Fibroblast of lung (primary cell): ENCODE data around the gene PPP1R26. TPM values are rescaled to one million over a fixed set of nuclear protein-coding genes. Genes with fewer than 3 reads are reported as not detected.

ENCODE experiments used
- DNase-seq, 2 donors: peaks; one replicate each; pipeline versions ENCODE4 v3.0.0 to v3.0.0-alpha.2; 2010; ENCODE audit warnings: low read depth in 2 of 2
- H2AFZ ChIP-seq: 2 replicates; pipeline ENCODE4 v1.5.1; 2012; ENCODE audit warnings: low read length, control low read depth, inconsistent platforms
- H3K27ac ChIP-seq: 2 replicates; pipeline ENCODE4 v1.5.1; 2011; ENCODE audit warnings: low read length, control low read depth; ENCODE audit not compliant: insufficient read depth
- H3K27me3 ChIP-seq: 2 replicates; pipeline ENCODE4 v1.5.1; 2011; ENCODE audit warnings: mild to moderate bottlenecking, low read length; ENCODE audit not compliant: control insufficient read depth, insufficient read depth
- H3K36me3 ChIP-seq: 2 replicates; pipeline ENCODE4 v1.5.1; 2011; ENCODE audit warnings: low read length; ENCODE audit not compliant: control insufficient read depth, insufficient read depth
- H3K4me1 ChIP-seq: 2 replicates; pipeline ENCODE4 v1.5.1; 2011; ENCODE audit warnings: low read length; ENCODE audit not compliant: control insufficient read depth, insufficient read depth; ENCODE audit errors: extremely low read depth
- H3K4me2 ChIP-seq: 2 replicates; pipeline ENCODE4 v1.5.1; 2011; ENCODE audit warnings: low read length, control low read depth; ENCODE audit not compliant: insufficient read depth; ENCODE audit errors: extremely low read depth
- H3K4me3 ChIP-seq, 4 experiments: fragments of 200-600 bp in 1 of 4; sonication (generic) in 1 of 4; replicated peaks in 1 of 4; 2 replicates each; pipeline ENCODE4 v1.5.1; 2011 to 2016; ENCODE audit warnings: low read length in 4 of 4, low read depth in 3 of 4, mild to moderate bottlenecking in 3 of 4, control low read depth in 2 of 4, inconsistent platforms in 1 of 4, mixed read lengths in 1 of 4; ENCODE audit not compliant: insufficient read depth in 1 of 4; ENCODE audit errors: control extremely low read depth in 1 of 4
- H3K79me2 ChIP-seq: 2 replicates; pipeline ENCODE4 v1.5.1; 2012; ENCODE audit warnings: mild to moderate bottlenecking, low read length, inconsistent platforms; ENCODE audit not compliant: control insufficient read depth, insufficient read depth
- H3K9ac ChIP-seq: 2 replicates; pipeline ENCODE4 v1.5.1; 2011; ENCODE audit warnings: mild to moderate bottlenecking, low read length, control low read depth; ENCODE audit not compliant: insufficient read depth
- H3K9me3 ChIP-seq: 2 replicates; pipeline ENCODE4 v1.5.1; 2012; ENCODE audit warnings: low read depth, low read length; ENCODE audit not compliant: control insufficient read depth, insufficient read depth
- H4K20me1 ChIP-seq: 2 replicates; pipeline ENCODE4 v1.5.1; 2011; ENCODE audit warnings: low read length; ENCODE audit not compliant: control insufficient read depth, insufficient read depth; ENCODE audit errors: extremely low read depth
- EZH2 ChIP-seq: IDR thresholded peaks from 2 replicates; pipeline ENCODE4 v1.5.1; 2012; ENCODE audit warnings: low read length, control low read depth, mild to moderate bottlenecking; ENCODE audit errors: missing control alignments
- polyA plus RNA-seq, 2 donors: library from polyadenylated mRNA; depleted of rRNA in 1 of 2; stranded (reverse) in 1 of 2; unstranded in 1 of 2; fragments of >200 nt; gene quantifications; 2 replicates each; pipeline ENCODE4 v1.2.1, GENCODE V29; 2011 to 2012; ENCODE audit warnings: missing spikeins in 1 of 2
- total RNA-seq: library from RNA; depleted of rRNA; stranded (reverse); fragments of >200 nt; gene quantifications from 2 replicates; pipeline ENCODE4 v1.2.1, GENCODE V29; 2014
- TF ChIP-seq, protein P1 (sequence below), 2 donors: IDR thresholded peaks in 1 of 2; conservative IDR thresholded peaks in 1 of 2; 1 replicate in 1 of 2; 2 replicates in 1 of 2; pipeline ENCODE4 v1.5.1; 2011 to 2012; ENCODE audit warnings: low read length in 2 of 2, control low read depth in 1 of 2, inconsistent platforms in 1 of 2, low read depth in 1 of 2, mild to moderate bottlenecking in 1 of 2

Gene PPP1R26
- total and polyA plus RNA-seq, 2 donors (not counting 1 experiment from before 2014, with no cell fraction given): 2.9 to 8.9 TPM

DNA sequence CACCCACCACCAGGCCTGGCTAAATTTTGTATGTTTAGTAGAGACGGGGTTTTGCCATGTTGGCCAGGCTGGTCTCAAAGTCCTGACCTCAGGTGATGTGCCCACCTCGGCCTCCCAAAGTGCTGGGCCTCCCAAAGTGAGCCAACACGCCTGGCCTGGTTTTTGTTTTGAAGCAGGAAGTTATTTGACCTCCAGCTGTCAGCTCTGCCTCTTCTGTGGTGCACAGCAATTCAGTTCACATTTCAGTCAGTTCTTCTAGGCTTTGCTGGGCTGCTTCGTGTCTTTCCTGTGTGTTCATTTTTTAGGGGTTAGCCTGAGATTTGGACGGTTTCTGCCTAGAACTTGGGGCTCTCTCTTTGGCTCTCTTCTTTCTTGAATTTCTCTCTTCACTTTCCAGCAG, 50.6 kb downstream of the PPP1R26 start:
- H3K9me3 ChIP-seq: no peaks in the 10 kb centered on the region
- no peak overlapping the region for H3K27ac ChIP-seq
- H3K27me3 ChIP-seq: no peaks in the 10 kb centered on the region
- H3K4me3 ChIP-seq: no peak overlapping the region
- H4K20me1 ChIP-seq: no peaks in the 10 kb centered on the region
- H3K79me2 ChIP-seq: no peaks in the 10 kb centered on the region
- no peak overlapping the region for H3K9ac ChIP-seq
- H2AFZ ChIP-seq: no peak overlapping the region
- H3K4me2 ChIP-seq: no peak overlapping the region
- TF ChIP-seq, protein P1, sequence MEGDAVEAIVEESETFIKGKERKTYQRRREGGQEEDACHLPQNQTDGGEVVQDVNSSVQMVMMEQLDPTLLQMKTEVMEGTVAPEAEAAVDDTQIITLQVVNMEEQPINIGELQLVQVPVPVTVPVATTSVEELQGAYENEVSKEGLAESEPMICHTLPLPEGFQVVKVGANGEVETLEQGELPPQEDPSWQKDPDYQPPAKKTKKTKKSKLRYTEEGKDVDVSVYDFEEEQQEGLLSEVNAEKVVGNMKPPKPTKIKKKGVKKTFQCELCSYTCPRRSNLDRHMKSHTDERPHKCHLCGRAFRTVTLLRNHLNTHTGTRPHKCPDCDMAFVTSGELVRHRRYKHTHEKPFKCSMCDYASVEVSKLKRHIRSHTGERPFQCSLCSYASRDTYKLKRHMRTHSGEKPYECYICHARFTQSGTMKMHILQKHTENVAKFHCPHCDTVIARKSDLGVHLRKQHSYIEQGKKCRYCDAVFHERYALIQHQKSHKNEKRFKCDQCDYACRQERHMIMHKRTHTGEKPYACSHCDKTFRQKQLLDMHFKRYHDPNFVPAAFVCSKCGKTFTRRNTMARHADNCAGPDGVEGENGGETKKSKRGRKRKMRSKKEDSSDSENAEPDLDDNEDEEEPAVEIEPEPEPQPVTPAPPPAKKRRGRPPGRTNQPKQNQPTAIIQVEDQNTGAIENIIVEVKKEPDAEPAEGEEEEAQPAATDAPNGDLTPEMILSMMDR (conservative IDR thresholded peaks at IDR 0.05 in 1 of 2, IDR thresholded peaks at IDR 0.05 in 1 of 2; ENCODE audit: low read depth in 1 of 2, low read length in 2 of 2): no peak
- TF ChIP-seq EZH2: no peak
- no peaks in the 10 kb centered on the region for H3K4me1 ChIP-seq
- H3K36me3 ChIP-seq: no peaks in the 10 kb centered on the region
- no peak for DNase-seq

DNA sequence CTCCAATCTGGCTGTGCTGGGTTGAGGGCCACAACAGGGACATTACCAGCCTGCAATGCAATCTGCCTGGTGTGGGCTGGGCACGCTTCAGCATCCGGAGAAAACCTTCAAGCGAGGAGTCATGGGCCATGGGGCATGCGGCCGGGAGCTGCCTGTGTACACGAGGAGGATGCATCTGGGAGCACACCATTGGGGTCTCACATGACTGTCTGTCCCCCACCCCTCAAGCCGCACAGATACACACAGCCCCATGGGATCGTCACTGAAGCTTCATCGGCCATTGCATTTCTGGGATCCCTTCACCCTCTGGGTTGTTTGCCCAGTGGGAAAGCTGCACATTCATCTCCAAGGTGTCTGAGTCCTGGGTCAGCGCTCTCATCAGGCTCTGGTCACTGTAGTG, 51.5 kb downstream of the PPP1R26 start:
- Histone ChIP-seq H3K27ac (no peak overlapping the region), H3K4me1 (no peaks in the 10 kb centered on the region), H3K79me2 (no peaks in the 10 kb centered on the region), H3K4me3 (no peak overlapping the region), H3K9me3 (no peaks in the 10 kb centered on the region), H3K27me3 (no peaks in the 10 kb centered on the region), H3K36me3 (no peaks in the 10 kb centered on the region), H3K4me2 (no peak overlapping the region), H3K9ac (no peak overlapping the region), H2AFZ (no peak overlapping the region), H4K20me1 (no peaks in the 10 kb centered on the region)
- no peak for TF ChIP-seq EZH2
- TF ChIP-seq, protein P1 (conservative IDR thresholded peaks at IDR 0.05 in 1 of 2, IDR thresholded peaks at IDR 0.05 in 1 of 2; ENCODE audit: low read depth in 1 of 2, low read length in 2 of 2): no peak
- DNase-seq: no peak

DNA sequence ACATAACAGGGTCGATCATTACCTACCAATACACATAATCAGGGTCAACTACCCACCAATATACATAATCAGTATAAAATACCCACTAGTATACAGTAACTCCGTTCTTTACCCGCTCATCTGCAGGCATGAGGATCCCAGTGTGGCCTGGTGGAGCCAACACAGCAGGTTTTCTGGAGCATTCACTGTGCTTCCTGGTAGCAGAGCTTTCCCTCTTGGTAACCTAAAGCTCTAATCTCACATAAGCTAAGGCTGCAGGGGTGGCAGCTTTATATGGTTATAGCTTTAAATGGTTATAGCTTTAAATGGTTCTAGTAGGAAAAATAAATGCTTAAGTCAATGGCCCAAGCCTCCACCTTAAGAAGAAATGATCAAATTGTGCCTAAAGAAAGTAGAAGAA, 53.5 kb downstream of the PPP1R26 start:
- no peak for DNase-seq
- no peak overlapping the region for H2AFZ ChIP-seq
- H3K4me1 ChIP-seq: no peaks in the 10 kb centered on the region
- H3K9ac ChIP-seq: no peak overlapping the region
- H3K9me3 ChIP-seq: no peaks in the 10 kb centered on the region
- no peak overlapping the region for H3K4me2 ChIP-seq
- no peaks in the 10 kb centered on the region for H3K36me3 ChIP-seq
- H3K27ac ChIP-seq: no peak overlapping the region
- H3K79me2 ChIP-seq: no peaks in the 10 kb centered on the region
- no peaks in the 10 kb centered on the region for H4K20me1 ChIP-seq
- no peak overlapping the region for H3K4me3 ChIP-seq
- no peaks in the 10 kb centered on the region for H3K27me3 ChIP-seq
- TF ChIP-seq, protein P1 (conservative IDR thresholded peaks at IDR 0.05 in 1 of 2, IDR thresholded peaks at IDR 0.05 in 1 of 2; ENCODE audit: low read depth in 1 of 2, low read length in 2 of 2): no peak
- no peak for TF ChIP-seq EZH2
